Activated naive CD4-positive, alpha-beta T cell treated with anti-CD3 and anti-CD28 coated beads, Interleukin-2, amount 50 U/mL, for 72 hours (primary cell): ENCODE results near the gene SGCE. TPM values are rescaled to one million over a fixed set of nuclear protein-coding genes. Genes with fewer than 3 reads are reported as not detected.

Experiments used
- ATAC-seq, 2 donors: fragments of 150-1000 bp; cut with Tn5 transposase; 2 replicates each; pipeline ENCODE4 v1.10.0; 2021; ENCODE audit warnings: mild to moderate bottlenecking in 2 of 2, moderate library complexity in 2 of 2
- DNase-seq, 2 donors: peaks; one replicate each; pipeline ENCODE4 v3.0.0; 2021 to 2022; ENCODE audit warnings: low spot score in 2 of 2
- H3K27ac Mint-ChIP-seq, 2 donors: one replicate each; pipeline ENCODE4 v1.8.0; 2022; ENCODE audit warnings: mild to moderate bottlenecking in 2 of 2, mixed read lengths in 2 of 2
- H3K36me3 Mint-ChIP-seq, 2 donors: one replicate each; pipeline ENCODE4 v1.8.0; 2022; ENCODE audit warnings: mixed read lengths in 2 of 2
- H3K9me3 Mint-ChIP-seq, 2 donors: one replicate each; pipeline ENCODE4 v1.8.0; 2022; ENCODE audit warnings: mixed read lengths in 2 of 2
- total RNA-seq, 2 donors: library from RNA; stranded (reverse); gene quantifications; one replicate each; pipeline ENCODE4 v1.2.3, GENCODE V29; 2022

Gene SGCE
- total RNA-seq, 2 donors from 2014 or later = 0.31 to 0.64 TPM

DNA sequence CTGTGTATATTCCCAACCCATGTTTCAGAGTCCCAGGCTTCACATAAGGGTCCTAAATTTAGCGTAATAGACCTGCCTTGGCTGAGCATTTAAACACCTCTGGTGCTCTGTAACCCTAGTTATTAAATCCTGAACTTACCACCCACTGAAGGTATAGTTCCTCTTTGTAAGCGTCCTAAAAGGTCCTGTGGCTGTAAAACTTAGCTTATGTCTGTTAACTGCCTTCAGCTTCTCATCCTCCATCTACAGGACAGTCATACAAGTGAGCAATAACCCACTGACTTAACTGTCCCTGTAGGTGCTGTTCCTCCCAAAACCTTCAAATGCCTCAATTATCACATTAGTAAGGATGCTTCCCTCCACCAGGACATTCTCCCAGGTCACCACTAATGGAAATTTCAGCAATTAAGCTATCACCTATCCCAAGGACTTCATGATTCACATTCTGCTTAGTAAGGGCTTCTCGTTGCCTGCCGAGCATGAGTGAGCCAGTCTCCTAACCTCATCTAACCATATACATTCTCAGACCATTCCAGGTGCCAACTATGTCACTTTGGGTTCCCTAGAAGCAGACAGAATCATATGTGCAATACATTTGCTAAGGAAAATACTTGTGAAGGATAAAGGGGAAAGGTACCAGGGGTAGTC, 90.6 kb downstream of the SGCE start:
- Mint-ChIP-seq H3K27ac (no peak overlapping the region), H3K36me3 (peaks cover 8 to 10% of the 10 kb centered on the region in 2 donors), H3K9me3 (peaks cover 3 to 4% of the 10 kb centered on the region in 2 donors)
- DNase-seq (no peak), ATAC-seq (no peak)

DNA sequence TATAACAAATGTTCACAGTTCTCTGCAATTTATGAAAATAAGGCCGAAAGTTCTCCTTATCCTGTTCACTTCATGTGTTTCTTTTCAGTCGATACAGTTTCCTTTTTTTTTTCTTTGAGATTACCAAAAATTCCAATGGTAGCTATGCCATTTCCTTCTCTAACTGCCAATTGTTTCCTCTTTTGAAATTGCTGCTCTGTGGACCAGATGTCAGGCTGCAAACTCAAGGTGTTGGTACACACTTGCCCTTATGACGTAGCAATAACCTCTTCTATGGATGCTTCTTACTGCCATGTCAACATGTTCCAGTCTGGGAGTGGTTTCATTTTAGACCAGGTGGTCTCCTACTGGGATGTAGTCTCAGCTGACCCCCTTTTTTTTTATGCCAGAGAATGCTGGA, 93.4 kb downstream of the SGCE start:
- Mint-ChIP-seq H3K36me3 (no peaks in the 10 kb centered on the region), H3K9me3 (no peaks in the 10 kb centered on the region), H3K27ac (peak overlapping the region in 1 of 2 donors; percentile 56)
- ATAC-seq = no peak
- DNase-seq = no peak

DNA sequence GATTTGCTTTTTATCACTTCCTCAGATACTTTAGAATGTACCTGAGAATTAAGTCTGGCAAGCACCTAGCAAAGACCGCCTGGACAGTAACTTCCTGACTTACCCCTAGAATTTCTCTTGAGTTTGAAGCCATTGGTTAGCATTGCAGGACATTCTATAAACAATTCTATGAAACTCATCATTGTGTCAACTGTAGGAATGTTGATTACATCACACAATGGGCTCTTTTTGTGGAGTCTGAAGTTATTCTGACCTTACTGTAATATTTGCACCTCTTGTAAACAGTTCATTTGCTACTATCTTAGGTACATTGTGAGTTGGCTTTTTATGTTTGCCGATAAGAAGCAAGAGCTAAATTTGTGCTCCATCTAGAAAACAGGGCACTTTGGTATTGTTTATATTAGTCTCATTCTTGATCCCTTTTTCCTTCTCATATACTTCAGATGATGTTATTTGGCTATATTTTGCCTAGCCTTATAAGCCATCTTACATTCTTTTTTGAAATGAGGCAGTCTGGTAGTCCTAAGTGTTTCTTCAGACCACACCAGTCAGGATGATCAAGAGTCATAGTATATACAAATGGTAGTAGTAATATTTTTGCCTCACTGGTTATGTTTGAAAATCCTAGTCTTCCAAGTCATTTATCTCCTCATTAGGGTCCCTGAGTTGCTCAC, 94.0 kb downstream of the SGCE start:
- ATAC-seq (no peak), DNase-seq (no peak)
- Mint-ChIP-seq H3K9me3 (no peaks in the 10 kb centered on the region), H3K27ac (peak overlapping the region in 1 of 2 donors; percentile 56), H3K36me3 (no peaks in the 10 kb centered on the region)

GRCh38 chr7:94559972-94560371, 96.0 kb downstream of the SGCE start:
- Mint-ChIP-seq H3K36me3 (no peaks in the 10 kb centered on the region), H3K27ac (no peak overlapping the region), H3K9me3 (no peaks in the 10 kb centered on the region)
- ATAC-seq (no peak), DNase-seq (no peak)

DNA sequence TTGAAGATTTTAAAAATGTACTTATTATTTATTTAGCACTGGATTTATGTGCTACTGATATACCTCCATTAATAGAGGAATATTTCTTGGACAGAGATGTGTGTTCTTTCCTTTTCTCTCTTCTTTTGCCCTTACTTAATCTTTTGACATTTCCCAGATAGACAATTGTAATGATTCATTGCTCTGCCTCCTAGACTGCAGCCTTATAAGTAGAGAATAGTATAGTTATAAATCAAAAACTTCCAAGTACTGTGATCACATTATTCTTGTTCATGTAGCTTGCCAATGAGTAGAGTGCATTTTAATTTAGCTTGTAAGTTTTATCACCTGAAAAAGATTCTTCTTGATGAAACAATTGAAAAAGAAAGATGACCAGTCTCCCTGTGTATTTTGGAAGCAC, 98.7 kb downstream of the SGCE start:
- H3K9me3 Mint-ChIP-seq = no peaks in the 10 kb centered on the region
- H3K36me3 Mint-ChIP-seq = no peaks in the 10 kb centered on the region
- H3K27ac Mint-ChIP-seq = no peak overlapping the region
- no peak for DNase-seq
- no peak for ATAC-seq

GRCh38 chr7:94556028-94556427, 99.9 kb downstream of the SGCE start:
- no peak for DNase-seq
- no peaks in the 10 kb centered on the region for H3K36me3 Mint-ChIP-seq
- no peaks in the 10 kb centered on the region for H3K9me3 Mint-ChIP-seq
- H3K27ac Mint-ChIP-seq = no peak overlapping the region
- peak in 1 of 2 donors; percentile 53 for ATAC-seq

DNA sequence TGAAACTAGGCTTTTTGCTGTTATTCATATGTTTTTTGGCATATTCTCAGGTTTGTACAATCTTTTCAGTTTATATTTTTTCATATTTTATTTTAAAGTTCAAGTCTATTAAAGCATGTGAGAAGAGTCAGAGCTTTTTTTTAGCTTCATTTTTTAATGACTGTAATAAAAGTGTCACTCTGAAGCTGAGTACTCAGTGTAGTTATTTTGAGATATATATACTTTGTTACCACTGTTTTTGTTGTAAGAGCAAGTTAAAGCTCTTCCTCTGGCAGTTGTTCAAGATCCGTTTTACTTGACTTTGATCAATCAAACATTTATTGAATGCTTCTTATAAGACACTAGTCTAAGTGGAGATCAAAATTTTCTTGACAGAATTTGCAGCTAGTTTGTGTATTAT, 108.8 kb downstream of the SGCE start:
- Mint-ChIP-seq H3K36me3 (no peaks in the 10 kb centered on the region), H3K27ac (no peak overlapping the region), H3K9me3 (no peaks in the 10 kb centered on the region)
- ATAC-seq (no peak), DNase-seq (no peak)

DNA sequence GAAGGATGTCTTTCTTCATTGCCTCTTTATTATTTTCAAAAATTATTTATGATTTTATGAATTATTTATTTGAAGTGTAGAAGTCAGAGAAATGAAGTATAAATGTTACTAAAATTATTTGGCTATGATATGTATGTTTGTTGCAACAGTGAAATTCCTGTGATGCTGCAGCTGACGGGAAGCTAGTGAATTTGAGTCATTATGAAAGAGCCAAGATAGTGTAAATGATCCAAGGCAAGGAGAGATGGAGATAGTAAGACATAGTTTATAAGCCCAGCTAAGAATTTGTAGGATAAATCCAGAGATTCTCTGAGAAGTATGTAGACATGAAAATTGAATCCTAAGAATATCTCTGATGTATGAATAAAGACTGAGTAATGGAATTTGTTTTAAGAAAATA, 115.5 kb downstream of the SGCE start:
- no peak for ATAC-seq
- Mint-ChIP-seq H3K36me3 (no peaks in the 10 kb centered on the region), H3K27ac (no peak overlapping the region), H3K9me3 (no peaks in the 10 kb centered on the region)
- DNase-seq = no peak

Other genes with a start within 250 kb of the SGCE start
- gene CASD1, start 146.3 kb downstream of the SGCE start, total RNA-seq = 10 to 100 TPM; 14.6 to 16.7 TPM